Skin epidermis (tissue), 12 donors: ENCODE data around the gene NSUN2.
"Not testable (repeated sequence)": the region's sequence is repeated elsewhere in the genome, so short reads cannot be mapped to it uniquely, and the experiment has no call there.

Experiments used
- H3K27ac ChIP-seq, 21 experiments: fragments of 200-600 bp; sonication (generic) in 11 of 21; one replicate each; pipeline ENCODE4 v1.5.0; 2020; ENCODE audit warnings: mild to moderate bottlenecking in 3 of 21, inconsistent platforms in 2 of 21, moderate library complexity in 2 of 21
- H3K4me3 ChIP-seq, 7 experiments: fragments of 200-600 bp; sonication (generic) in 2 of 7; one replicate each; pipeline ENCODE4 v1.5.0; 2020; ENCODE audit warnings: inconsistent platforms in 2 of 7, mild to moderate bottlenecking in 2 of 7, moderate library complexity in 1 of 7

The NSUN2 gene

GRCh38 chr5:6632888-6633468 is at the start of gene NSUN2, which contains the start of gene SRD5A1:
Gene NSUN2 (minus strand): TSS chr5:6633044. CDS start chr5:6632979, 65 bp downstream.
Gene SRD5A1 (plus strand): TSS chr5:6633440. CDS start chr5:6633577, 137 bp downstream.
- peak within 1 kb of the TSS; percentile 83 to 99 (median 91) for H3K4me3 ChIP-seq
- H3K27ac ChIP-seq: peak within 1 kb of the TSS; percentile 92 to 100 (median 98)

GRCh38 chr5:6682239-6682638 is 49.4 kb upstream of the NSUN2 start:
- Histone ChIP-seq H3K4me3 (no peak overlapping the region), H3K27ac (no peak overlapping the region)

GRCh38 chr5:6681682-6682081 is 48.8 kb upstream of the NSUN2 start:
- H3K4me3 ChIP-seq: no peak overlapping the region
- no peak overlapping the region for H3K27ac ChIP-seq

GRCh38 chr5:6680922-6681321 is 48.1 kb upstream of the NSUN2 start:
- Histone ChIP-seq H3K4me3 (no peak overlapping the region), H3K27ac (no peak overlapping the region)

GRCh38 chr5:6678385-6678784 is 45.5 kb upstream of the NSUN2 start:
- Histone ChIP-seq H3K4me3 (no peak overlapping the region), H3K27ac (no peak overlapping the region)

GRCh38 chr5:6676702-6677101 is 43.9 kb upstream of the NSUN2 start:
- Histone ChIP-seq H3K4me3 (no peak overlapping the region), H3K27ac (no peak overlapping the region)

- Histone ChIP-seq H3K27ac (no peak overlapping the region), H3K4me3 (no peak overlapping the region)
Measured at GRCh38 chr5:6675784-6676491, 43.1 kb upstream of the NSUN2 start.

GRCh38 chr5:6674886-6675285 is 42.0 kb upstream of the NSUN2 start:
- Histone ChIP-seq H3K27ac (no peak overlapping the region), H3K4me3 (no peak overlapping the region)

- H3K27ac ChIP-seq: no peak overlapping the region
- H3K4me3 ChIP-seq: no peak overlapping the region
Measured at GRCh38 chr5:6674421-6674820, 41.6 kb upstream of the NSUN2 start.

- no peak overlapping the region for H3K4me3 ChIP-seq
- no peak overlapping the region for H3K27ac ChIP-seq
Measured at GRCh38 chr5:6673963-6674362, 41.1 kb upstream of the NSUN2 start.

GRCh38 chr5:6673031-6673430 is 40.2 kb upstream of the NSUN2 start:
- no peak overlapping the region for H3K4me3 ChIP-seq

GRCh38 chr5:6668717-6669116 is 35.9 kb upstream of the NSUN2 start:
- H3K4me3 ChIP-seq, H3K27ac ChIP-seq: not testable (repeated sequence)

More at GRCh38 chr5:6673031-6673430, 40.2 kb upstream of the NSUN2 start:
- H3K27ac ChIP-seq: no peak overlapping the region

GRCh38 chr5:6667648-6668047 is 34.8 kb upstream of the NSUN2 start:
- no peak overlapping the region for H3K4me3 ChIP-seq

GRCh38 chr5:6666762-6667161 is 33.9 kb upstream of the NSUN2 start:
- H3K4me3 ChIP-seq: no peak overlapping the region
- no peak overlapping the region for H3K27ac ChIP-seq

More at GRCh38 chr5:6667648-6668047, 34.8 kb upstream of the NSUN2 start:
- no peak overlapping the region for H3K27ac ChIP-seq

- peak overlapping the region in 1 of 21 experiments; percentile 29 for H3K27ac ChIP-seq
- no peak overlapping the region for H3K4me3 ChIP-seq
Measured at GRCh38 chr5:6660688-6661087, 27.8 kb upstream of the NSUN2 start.

- Histone ChIP-seq H3K4me3 (no peak overlapping the region), H3K27ac (peak overlapping the region in 2 of 21 experiments; percentile 29 to 63)
Measured at GRCh38 chr5:6659941-6660684, 27.3 kb upstream of the NSUN2 start.

- no peak overlapping the region for H3K4me3 ChIP-seq
- no peak overlapping the region for H3K27ac ChIP-seq
Measured at GRCh38 chr5:6656680-6657079, 23.8 kb upstream of the NSUN2 start.

GRCh38 chr5:6655432-6655831 is 22.6 kb upstream of the NSUN2 start:
- H3K4me3 ChIP-seq: no peak overlapping the region
- H3K27ac ChIP-seq: no peak overlapping the region

- no peak overlapping the region for H3K27ac ChIP-seq
- no peak overlapping the region for H3K4me3 ChIP-seq
Measured at GRCh38 chr5:6652025-6652424, 19.2 kb upstream of the NSUN2 start.

GRCh38 chr5:6649681-6650080 is 16.8 kb upstream of the NSUN2 start:
- Histone ChIP-seq H3K4me3 (no peak overlapping the region), H3K27ac (no peak overlapping the region)

- no peak overlapping the region for H3K4me3 ChIP-seq
- H3K27ac ChIP-seq: no peak overlapping the region
Measured at GRCh38 chr5:6649186-6649585, 16.3 kb upstream of the NSUN2 start.
